Smooth muscle cell (in vitro differentiated cells): ENCODE measurements around the gene MEIKIN. TPM values are rescaled to one million over a fixed set of nuclear protein-coding genes. Genes with fewer than 3 reads are reported as not detected.

Source experiments
- DNase-seq: peaks from one replicate; lab custom pipeline; 2025; ENCODE audit not compliant: unreplicated experiment; lab: John Stamatoyannopoulos, UW
- H2AFZ ChIP-seq: fragments of 200-600 bp; sonication (generic); 2 replicates; pipeline ENCODE4 v1.6.0; 2016; ENCODE audit warnings: antibody characterized with exemption, low read depth, mild to moderate bottlenecking
- H3F3A ChIP-seq: fragments of 200-600 bp; sonication (generic); 2 replicates; pipeline ENCODE4 v1.6.0; 2017; ENCODE audit warnings: antibody characterized with exemption, low read depth
- H3K27ac ChIP-seq: fragments of 200-600 bp; sonication (generic); 2 replicates; pipeline ENCODE4 v1.5.1; 2016; ENCODE audit warnings: low read depth, mild to moderate bottlenecking
- H3K27me3 ChIP-seq: fragments of 200-600 bp; sonication (generic); 2 replicates; pipeline ENCODE4 v1.6.1; 2016; ENCODE audit warnings: low read depth, mild to moderate bottlenecking
- H3K36me3 ChIP-seq: fragments of 200-600 bp; sonication (generic); 2 replicates; pipeline ENCODE4 v1.5.1; 2016; ENCODE audit warnings: low read depth
- H3K4me1 ChIP-seq: fragments of 200-600 bp; sonication (generic); 2 replicates; pipeline ENCODE4 v1.5.1; 2016; ENCODE audit warnings: low read depth
- H3K4me2 ChIP-seq: fragments of 200-600 bp; sonication (generic); 2 replicates; pipeline ENCODE4 v1.6.0; 2016; ENCODE audit warnings: mild to moderate bottlenecking
- H3K4me3 ChIP-seq: fragments of 200-600 bp; sonication (generic); 2 replicates; pipeline ENCODE4 v1.5.1; 2016; ENCODE audit warnings: mild to moderate bottlenecking
- H3K79me2 ChIP-seq: fragments of 200-600 bp; sonication (generic); 2 replicates; pipeline ENCODE4 v1.6.0; 2016; ENCODE audit warnings: low read depth, mild to moderate bottlenecking
- H3K9ac ChIP-seq: fragments of 200-600 bp; sonication (generic); 2 replicates; pipeline ENCODE4 v1.6.0; 2016; ENCODE audit warnings: low read depth
- H3K9me3 ChIP-seq: fragments of 200-600 bp; sonication (generic); replicated peaks from 2 replicates; pipeline ENCODE4 v1.5.1; 2016; ENCODE audit warnings: low read depth
- H4K20me1 ChIP-seq: fragments of 200-600 bp; sonication (generic); 2 replicates; pipeline ENCODE4 v1.6.0; 2016; ENCODE audit warnings: low read depth
- WGBS: methylation state at CpG from one replicate; pipeline ENCODE4 v1.1.7; 2016; ENCODE audit warnings: low lambda C conversion rate; 5-methylcytosine and 5-hydroxymethylcytosine counted together
- polyA plus RNA-seq: library from polyadenylated mRNA; unstranded; fragments of >200 nt; fragmentation: Nextera tagmentation; extraction: Ambion mirVana; gene quantifications from 2 replicates; pipeline ENCODE4 v1.2.1, GENCODE V29; 2016
- total RNA-seq: library from RNA; depleted of rRNA; stranded (reverse); fragments of >200 nt; gene quantifications from 2 replicates; pipeline ENCODE4 v1.2.3, GENCODE V29; 2014
- TF ChIP-seq, protein P1 (sequence below): fragments of 200-600 bp; sonication (generic); IDR thresholded peaks from 2 replicates; pipeline ENCODE4 v1.5.1; 2017; ENCODE audit warnings: borderline replicate concordance, mild to moderate bottlenecking, antibody characterized with exemption; ENCODE audit not compliant: insufficient read depth, poor library complexity, severe bottlenecking

Gene MEIKIN
- total and polyA plus RNA-seq, 2 experiments from 2014 or later, result not detected

DNA sequence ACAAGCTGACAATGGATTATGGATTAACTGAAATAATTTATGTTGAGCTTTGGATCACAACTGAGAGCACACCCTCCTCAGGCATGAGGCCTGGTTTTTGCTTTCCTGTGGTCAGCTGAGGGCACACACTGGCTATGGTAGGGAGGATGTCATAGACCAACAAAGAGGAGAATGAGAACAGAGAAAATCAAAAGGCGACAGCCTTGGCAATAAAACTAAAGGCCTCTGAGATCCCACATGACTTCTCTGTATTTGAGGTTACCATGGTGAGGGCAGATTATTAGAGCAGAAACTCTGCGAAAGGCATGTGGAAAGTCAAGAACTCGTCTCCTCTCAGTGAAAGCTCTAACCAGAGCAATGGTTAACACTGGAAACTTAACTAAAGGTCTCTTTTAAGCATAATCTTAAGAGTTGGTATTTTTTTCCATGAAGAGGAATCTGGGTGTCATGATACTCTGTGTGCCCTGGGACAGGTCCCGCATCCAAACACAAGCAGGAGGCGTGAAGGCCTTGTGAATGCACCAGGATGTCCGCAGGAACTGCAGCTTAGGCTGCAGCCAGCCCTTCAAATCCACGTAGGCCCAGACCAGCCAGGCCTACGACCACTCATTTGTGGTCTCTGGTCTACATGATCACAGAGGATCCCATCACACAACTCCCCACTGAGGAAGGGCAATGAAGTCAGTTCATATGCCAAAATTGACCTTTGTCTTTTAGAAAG is 12.4 kb upstream of the MEIKIN start:
- TF ChIP-seq, protein P1, sequence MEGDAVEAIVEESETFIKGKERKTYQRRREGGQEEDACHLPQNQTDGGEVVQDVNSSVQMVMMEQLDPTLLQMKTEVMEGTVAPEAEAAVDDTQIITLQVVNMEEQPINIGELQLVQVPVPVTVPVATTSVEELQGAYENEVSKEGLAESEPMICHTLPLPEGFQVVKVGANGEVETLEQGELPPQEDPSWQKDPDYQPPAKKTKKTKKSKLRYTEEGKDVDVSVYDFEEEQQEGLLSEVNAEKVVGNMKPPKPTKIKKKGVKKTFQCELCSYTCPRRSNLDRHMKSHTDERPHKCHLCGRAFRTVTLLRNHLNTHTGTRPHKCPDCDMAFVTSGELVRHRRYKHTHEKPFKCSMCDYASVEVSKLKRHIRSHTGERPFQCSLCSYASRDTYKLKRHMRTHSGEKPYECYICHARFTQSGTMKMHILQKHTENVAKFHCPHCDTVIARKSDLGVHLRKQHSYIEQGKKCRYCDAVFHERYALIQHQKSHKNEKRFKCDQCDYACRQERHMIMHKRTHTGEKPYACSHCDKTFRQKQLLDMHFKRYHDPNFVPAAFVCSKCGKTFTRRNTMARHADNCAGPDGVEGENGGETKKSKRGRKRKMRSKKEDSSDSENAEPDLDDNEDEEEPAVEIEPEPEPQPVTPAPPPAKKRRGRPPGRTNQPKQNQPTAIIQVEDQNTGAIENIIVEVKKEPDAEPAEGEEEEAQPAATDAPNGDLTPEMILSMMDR, result no peak
- Histone ChIP-seq H3K27ac (no peak overlapping the region), H3K4me1 (no peaks in the 10 kb centered on the region), H3K36me3 (no peaks in the 10 kb centered on the region), H3K79me2 (no peaks in the 10 kb centered on the region), H3K4me2 (no peak overlapping the region), H3K27me3 (no peaks in the 10 kb centered on the region), H4K20me1 (no peaks in the 10 kb centered on the region), H3K4me3 (no peak overlapping the region), H3K9me3 (no peaks in the 10 kb centered on the region), H3K9ac (no peak overlapping the region), H2AFZ (no peak overlapping the region), H3F3A (no peaks in the 10 kb centered on the region)
- no peak for DNase-seq
- WGBS, result 81% methylated on average over 8 of the region's 8 CpGs

DNA sequence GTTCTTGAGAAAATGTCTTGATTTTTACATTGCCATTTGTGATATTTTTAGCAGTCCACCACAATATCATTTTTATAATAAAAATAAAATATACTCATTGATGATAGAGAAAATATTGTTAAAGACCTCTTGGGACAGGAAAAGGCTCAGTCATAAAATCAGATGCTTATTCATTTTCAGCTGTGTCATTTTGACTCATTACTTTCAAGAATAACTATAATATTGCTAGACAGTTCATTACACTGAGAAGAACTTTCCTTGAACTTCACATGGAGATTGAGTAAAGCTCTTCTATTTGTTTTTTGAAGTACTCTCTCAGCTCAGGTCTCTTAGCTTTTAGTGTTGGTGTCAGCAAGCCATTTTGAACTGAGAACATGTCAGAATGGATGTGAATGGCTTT is 8.5 kb upstream of the MEIKIN start:
- Histone ChIP-seq H3K9ac (no peak overlapping the region), H3K79me2 (no peaks in the 10 kb centered on the region), H3F3A (no peaks in the 10 kb centered on the region), H2AFZ (no peak overlapping the region), H3K4me1 (no peaks in the 10 kb centered on the region), H3K27me3 (no peaks in the 10 kb centered on the region), H4K20me1 (no peaks in the 10 kb centered on the region), H3K36me3 (no peaks in the 10 kb centered on the region), H3K4me2 (no peak overlapping the region), H3K4me3 (no peak overlapping the region), H3K9me3 (no peaks in the 10 kb centered on the region), H3K27ac (no peak overlapping the region)
- TF ChIP-seq, protein P1, result no peak
- no peak for DNase-seq

GRCh38 chr5:131952301-131952857 is 6.9 kb upstream of the MEIKIN start:
- Histone ChIP-seq H2AFZ (no peak overlapping the region), H3K9me3 (no peaks in the 10 kb centered on the region), H3F3A (no peaks in the 10 kb centered on the region), H3K4me3 (no peak overlapping the region), H3K36me3 (no peaks in the 10 kb centered on the region), H3K4me1 (no peaks in the 10 kb centered on the region), H3K27me3 (no peaks in the 10 kb centered on the region), H3K27ac (no peak overlapping the region), H3K9ac (no peak overlapping the region), H4K20me1 (no peaks in the 10 kb centered on the region), H3K79me2 (no peaks in the 10 kb centered on the region), H3K4me2 (no peak overlapping the region)
- TF ChIP-seq, protein P1, result no peak
- no peak for DNase-seq
- 61% methylated on average over 3 of the region's 3 CpGs for WGBS

- no peak overlapping the region for H2AFZ ChIP-seq
- H3K4me3 ChIP-seq, result no peak overlapping the region
- no peak overlapping the region for H3K9ac ChIP-seq
- H3K4me1 ChIP-seq, result no peaks in the 10 kb centered on the region
- H3K36me3 ChIP-seq, result no peaks in the 10 kb centered on the region
- DNase-seq, result no peak
- H3K9me3 ChIP-seq, result no peaks in the 10 kb centered on the region
- H3K4me2 ChIP-seq, result no peak overlapping the region
- H4K20me1 ChIP-seq, result no peaks in the 10 kb centered on the region
- no peaks in the 10 kb centered on the region for H3K79me2 ChIP-seq
- 100% methylated on average over 1 of the region's 1 CpG for WGBS
- H3K27me3 ChIP-seq, result no peaks in the 10 kb centered on the region
- TF ChIP-seq, protein P1, result no peak
- no peaks in the 10 kb centered on the region for H3F3A ChIP-seq
- H3K27ac ChIP-seq, result no peak overlapping the region
Measured at GRCh38 chr5:131950706-131951105, 5.2 kb upstream of the MEIKIN start.
